NB4 (cell line): ENCODE results near the gene PRMT7.
A peak's percentile ranks its signal among the peaks of the same experiment; 100 is the strongest.

ENCODE experiments used
- DNase-seq: peaks from one replicate; pipeline ENCODE4 v3.0.0; 2010; ENCODE audit warnings: low read depth
- H3K4me3 ChIP-seq: one replicate; pipeline ENCODE4 v1.5.1; 2011; ENCODE audit warnings: mild to moderate bottlenecking, low read depth, low read length, moderate library complexity
- CTCF ChIP-seq: IDR thresholded peaks from one replicate; pipeline ENCODE4 v1.5.1; 2012; ENCODE audit warnings: low read depth, low read length
- MAX ChIP-seq: IDR thresholded peaks from 2 replicates; pipeline ENCODE4 v1.6.1; 2011; ENCODE audit warnings: low read depth, low read length
- MYC ChIP-seq: IDR thresholded peaks from 2 replicates; pipeline ENCODE4 v1.6.1; 2011; ENCODE audit warnings: low read depth, low read length
- POLR2A ChIP-seq: IDR thresholded peaks from 2 replicates; pipeline ENCODE4 v1.6.1; 2011; ENCODE audit warnings: mild to moderate bottlenecking; ENCODE audit not compliant: insufficient read length; ENCODE audit errors: extremely low read depth

The PRMT7 gene

GRCh38 chr16:68369697-68370580, 59.1 kb downstream of the PRMT7 start:
- TF ChIP-seq MAX (peak; percentile 72), MYC (peak; percentile 73), POLR2A (no peak), CTCF (no peak)
- H3K4me3 ChIP-seq = no peak overlapping the region
- peak; percentile 98 for DNase-seq

GRCh38 chr16:68370581-68371275, 59.9 kb downstream of the PRMT7 start:
- no peak overlapping the region for H3K4me3 ChIP-seq
- no peak for TF ChIP-seq CTCF
- TF ChIP-seq MYC = no peak
- no peak for TF ChIP-seq MAX
- no peak for TF ChIP-seq POLR2A
- DNase-seq = peak; percentile 50

GRCh38 chr16:68371276-68371651, 60.4 kb downstream of the PRMT7 start:
- TF ChIP-seq POLR2A = no peak
- no peak for TF ChIP-seq MAX
- TF ChIP-seq MYC = no peak
- no peak for TF ChIP-seq CTCF
- DNase-seq = no peak
- no peak overlapping the region for H3K4me3 ChIP-seq

GRCh38 chr16:68371706-68372380, 61.0 kb downstream of the PRMT7 start:
- TF ChIP-seq MYC = no peak
- DNase-seq = no peak

GRCh38 chr16:68372381-68372720, 61.5 kb downstream of the PRMT7 start:
- DNase-seq = no peak
- no peak overlapping the region for H3K4me3 ChIP-seq
- no peak for TF ChIP-seq MYC

More at GRCh38 chr16:68371706-68372380, 61.0 kb downstream of the PRMT7 start:
- H3K4me3 ChIP-seq = no peak overlapping the region

GRCh38 chr16:68372806-68373205, 62.0 kb downstream of the PRMT7 start:
- no peak for DNase-seq
- no peak for TF ChIP-seq MYC
- TF ChIP-seq MAX = no peak
- TF ChIP-seq CTCF = no peak
- H3K4me3 ChIP-seq = no peak overlapping the region
